Glomerular endothelial cell (primary cell): Measurements from ENCODE around the gene AXL. TPM values are rescaled to one million over a fixed set of nuclear protein-coding genes. Genes with fewer than 3 reads are reported as not detected.
"Not testable (repeated sequence)": the region's sequence is repeated elsewhere in the genome, so short reads cannot be mapped to it uniquely, and the experiment has no call there.

Experiments
- DNase-seq: peaks from one replicate; pipeline ENCODE4 v3.0.0-alpha.2; 2011; ENCODE audit warnings: low read depth, low spot score; ENCODE audit errors: extremely low read depth
- total RNA-seq: library from RNA; depleted of rRNA; stranded (reverse); fragments of >200 nt; gene quantifications from 2 replicates; pipeline ENCODE4 v1.2.3, GENCODE V29; 2015

The AXL gene
- total RNA-seq, 1 donor from 2014 or later = 64.5 TPM

- DNase-seq = no peak
Observed at GRCh38 chr19:41269055-41269454, 50.0 kb downstream of the AXL start.

- DNase-seq = no peak
Observed at GRCh38 chr19:41269571-41269970, 50.5 kb downstream of the AXL start.

GRCh38 chr19:41273076-41273475 lies 54.1 kb downstream of the AXL start:
- no peak for DNase-seq

- no peak for DNase-seq
Observed at GRCh38 chr19:41274802-41275201, 55.8 kb downstream of the AXL start.

GRCh38 chr19:41276231-41276630 lies 57.2 kb downstream of the AXL start:
- no peak for DNase-seq

- no peak for DNase-seq
Observed at GRCh38 chr19:41278478-41278877, 59.5 kb downstream of the AXL start.

- DNase-seq = no peak
Observed at GRCh38 chr19:41288673-41289530, 69.9 kb downstream of the AXL start.

- DNase-seq = not testable (repeated sequence)
Observed at GRCh38 chr19:41289814-41290213, 70.8 kb downstream of the AXL start.

- DNase-seq = no peak
Observed at GRCh38 chr19:41294393-41294792, 75.4 kb downstream of the AXL start.

GRCh38 chr19:41295499-41295898 lies 76.5 kb downstream of the AXL start:
- DNase-seq = no peak

- no peak for DNase-seq
Observed at GRCh38 chr19:41296433-41296871, 77.4 kb downstream of the AXL start.

GRCh38 chr19:41297628-41298347 lies 78.8 kb downstream of the AXL start:
- DNase-seq = no peak

- DNase-seq = no peak
Observed at GRCh38 chr19:41298348-41298964, 79.4 kb downstream of the AXL start.

GRCh38 chr19:41299046-41299754 lies 80.2 kb downstream of the AXL start:
- no peak for DNase-seq

- no peak for DNase-seq
Observed at GRCh38 chr19:41299755-41300089, 80.7 kb downstream of the AXL start.

GRCh38 chr19:41300555-41300954 lies 81.5 kb downstream of the AXL start:
- DNase-seq = no peak

GRCh38 chr19:41302624-41303351 lies 83.8 kb downstream of the AXL start:
- DNase-seq = no peak

GRCh38 chr19:41303954-41304353 lies 84.9 kb downstream of the AXL start:
- no peak for DNase-seq

- no peak for DNase-seq
Observed at GRCh38 chr19:41304706-41305483, 85.9 kb downstream of the AXL start.
